ENCODE data around the gene PRDM16.

- TF ChIP-seq, protein P1, sequence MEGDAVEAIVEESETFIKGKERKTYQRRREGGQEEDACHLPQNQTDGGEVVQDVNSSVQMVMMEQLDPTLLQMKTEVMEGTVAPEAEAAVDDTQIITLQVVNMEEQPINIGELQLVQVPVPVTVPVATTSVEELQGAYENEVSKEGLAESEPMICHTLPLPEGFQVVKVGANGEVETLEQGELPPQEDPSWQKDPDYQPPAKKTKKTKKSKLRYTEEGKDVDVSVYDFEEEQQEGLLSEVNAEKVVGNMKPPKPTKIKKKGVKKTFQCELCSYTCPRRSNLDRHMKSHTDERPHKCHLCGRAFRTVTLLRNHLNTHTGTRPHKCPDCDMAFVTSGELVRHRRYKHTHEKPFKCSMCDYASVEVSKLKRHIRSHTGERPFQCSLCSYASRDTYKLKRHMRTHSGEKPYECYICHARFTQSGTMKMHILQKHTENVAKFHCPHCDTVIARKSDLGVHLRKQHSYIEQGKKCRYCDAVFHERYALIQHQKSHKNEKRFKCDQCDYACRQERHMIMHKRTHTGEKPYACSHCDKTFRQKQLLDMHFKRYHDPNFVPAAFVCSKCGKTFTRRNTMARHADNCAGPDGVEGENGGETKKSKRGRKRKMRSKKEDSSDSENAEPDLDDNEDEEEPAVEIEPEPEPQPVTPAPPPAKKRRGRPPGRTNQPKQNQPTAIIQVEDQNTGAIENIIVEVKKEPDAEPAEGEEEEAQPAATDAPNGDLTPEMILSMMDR (conservative IDR thresholded peaks at IDR 0.05; ENCODE audit: low read depth, low read length): no peak
- no peak for TF ChIP-seq EZH2phosphoT487 (IDR thresholded peaks at IDR 0.05; ENCODE audit: borderline replicate concordance, low read length)
These were observed 253.5 kb downstream of the PRDM16 start for GRCh38 chr1:3322450-3323020.
